HG02763 (cell line): ENCODE data around the gene SNPH.

ENCODE experiments used
- ATAC-seq: cut with Tn5 transposase; IDR thresholded peaks from one replicate; pipeline ENCODE4 v1.9.1; 2021; ENCODE audit warnings: mild to moderate bottlenecking, moderate library complexity; ENCODE audit not compliant: unreplicated experiment

The SNPH gene

GRCh38 chr20:1322511-1323245 is 56.6 kb downstream of the SNPH start:
- ATAC-seq: no peak

- no peak for ATAC-seq
Observed at GRCh38 chr20:1323256-1323655, 57.2 kb downstream of the SNPH start.

- ATAC-seq: no peak
Observed at GRCh38 chr20:1323830-1324597, 57.9 kb downstream of the SNPH start.

GRCh38 chr20:1324598-1325172 is 58.6 kb downstream of the SNPH start:
- peak; percentile 5 for ATAC-seq

GRCh38 chr20:1325173-1326030 is 59.3 kb downstream of the SNPH start:
- ATAC-seq: peak; percentile 83

GRCh38 chr20:1326031-1326930 is 60.2 kb downstream of the SNPH start:
- no peak for ATAC-seq

GRCh38 chr20:1327241-1327653 is 61.2 kb downstream of the SNPH start:
- ATAC-seq: no peak

- ATAC-seq: no peak
Observed at GRCh38 chr20:1327827-1328679, 62.0 kb downstream of the SNPH start.

GRCh38 chr20:1328680-1329330 is 62.7 kb downstream of the SNPH start, which contains the start of gene SDCBP2:
SDCBP2 (minus strand) TSS chr20:1329139; CDS start chr20:1320416, 8,723 bp downstream.
- ATAC-seq: no peak

- ATAC-seq: no peak
Observed at GRCh38 chr20:1330075-1330830, 64.2 kb downstream of the SNPH start.

- no peak for ATAC-seq
Observed at GRCh38 chr20:1331101-1331500, 65.0 kb downstream of the SNPH start.

- ATAC-seq: no peak
Observed at GRCh38 chr20:1331801-1332453, 65.8 kb downstream of the SNPH start.

- no peak for ATAC-seq
Observed at GRCh38 chr20:1332749-1333300, 66.7 kb downstream of the SNPH start.

- no peak for ATAC-seq
Observed at GRCh38 chr20:1333462-1334369, 67.6 kb downstream of the SNPH start.

- no peak for ATAC-seq
Observed at GRCh38 chr20:1334370-1334731, 68.3 kb downstream of the SNPH start.

- no peak for ATAC-seq
Observed at GRCh38 chr20:1334761-1335160, 68.7 kb downstream of the SNPH start.
